ENCODE data around the gene GRM1. TPM values are rescaled to one million over a fixed set of nuclear protein-coding genes. Genes with fewer than 3 reads are reported as not detected.

GRM1 gene
- total and polyA plus RNA-seq, 2 experiments from 2014 or later, result 0.29 to 0.63 TPM

DNA sequence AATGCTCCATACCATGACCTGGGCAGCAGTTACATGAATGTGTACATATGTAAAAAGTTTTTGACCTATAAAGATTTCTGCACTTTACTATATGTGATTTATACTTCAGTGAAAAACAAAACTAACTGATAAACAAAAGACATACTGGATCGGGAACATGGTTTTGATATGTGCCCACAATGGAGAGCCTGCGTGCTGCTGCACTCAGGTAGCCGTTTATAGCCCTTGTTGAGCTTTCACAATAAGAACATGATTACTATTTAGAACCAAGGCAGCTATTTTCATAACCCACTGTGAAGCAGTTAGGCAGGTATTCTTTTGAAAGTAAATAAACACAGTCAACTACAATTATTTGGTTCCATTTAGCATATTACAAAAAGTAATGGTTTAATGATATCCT lies 318.8 kb downstream of the GRM1 start:
- TF ChIP-seq, protein P1, sequence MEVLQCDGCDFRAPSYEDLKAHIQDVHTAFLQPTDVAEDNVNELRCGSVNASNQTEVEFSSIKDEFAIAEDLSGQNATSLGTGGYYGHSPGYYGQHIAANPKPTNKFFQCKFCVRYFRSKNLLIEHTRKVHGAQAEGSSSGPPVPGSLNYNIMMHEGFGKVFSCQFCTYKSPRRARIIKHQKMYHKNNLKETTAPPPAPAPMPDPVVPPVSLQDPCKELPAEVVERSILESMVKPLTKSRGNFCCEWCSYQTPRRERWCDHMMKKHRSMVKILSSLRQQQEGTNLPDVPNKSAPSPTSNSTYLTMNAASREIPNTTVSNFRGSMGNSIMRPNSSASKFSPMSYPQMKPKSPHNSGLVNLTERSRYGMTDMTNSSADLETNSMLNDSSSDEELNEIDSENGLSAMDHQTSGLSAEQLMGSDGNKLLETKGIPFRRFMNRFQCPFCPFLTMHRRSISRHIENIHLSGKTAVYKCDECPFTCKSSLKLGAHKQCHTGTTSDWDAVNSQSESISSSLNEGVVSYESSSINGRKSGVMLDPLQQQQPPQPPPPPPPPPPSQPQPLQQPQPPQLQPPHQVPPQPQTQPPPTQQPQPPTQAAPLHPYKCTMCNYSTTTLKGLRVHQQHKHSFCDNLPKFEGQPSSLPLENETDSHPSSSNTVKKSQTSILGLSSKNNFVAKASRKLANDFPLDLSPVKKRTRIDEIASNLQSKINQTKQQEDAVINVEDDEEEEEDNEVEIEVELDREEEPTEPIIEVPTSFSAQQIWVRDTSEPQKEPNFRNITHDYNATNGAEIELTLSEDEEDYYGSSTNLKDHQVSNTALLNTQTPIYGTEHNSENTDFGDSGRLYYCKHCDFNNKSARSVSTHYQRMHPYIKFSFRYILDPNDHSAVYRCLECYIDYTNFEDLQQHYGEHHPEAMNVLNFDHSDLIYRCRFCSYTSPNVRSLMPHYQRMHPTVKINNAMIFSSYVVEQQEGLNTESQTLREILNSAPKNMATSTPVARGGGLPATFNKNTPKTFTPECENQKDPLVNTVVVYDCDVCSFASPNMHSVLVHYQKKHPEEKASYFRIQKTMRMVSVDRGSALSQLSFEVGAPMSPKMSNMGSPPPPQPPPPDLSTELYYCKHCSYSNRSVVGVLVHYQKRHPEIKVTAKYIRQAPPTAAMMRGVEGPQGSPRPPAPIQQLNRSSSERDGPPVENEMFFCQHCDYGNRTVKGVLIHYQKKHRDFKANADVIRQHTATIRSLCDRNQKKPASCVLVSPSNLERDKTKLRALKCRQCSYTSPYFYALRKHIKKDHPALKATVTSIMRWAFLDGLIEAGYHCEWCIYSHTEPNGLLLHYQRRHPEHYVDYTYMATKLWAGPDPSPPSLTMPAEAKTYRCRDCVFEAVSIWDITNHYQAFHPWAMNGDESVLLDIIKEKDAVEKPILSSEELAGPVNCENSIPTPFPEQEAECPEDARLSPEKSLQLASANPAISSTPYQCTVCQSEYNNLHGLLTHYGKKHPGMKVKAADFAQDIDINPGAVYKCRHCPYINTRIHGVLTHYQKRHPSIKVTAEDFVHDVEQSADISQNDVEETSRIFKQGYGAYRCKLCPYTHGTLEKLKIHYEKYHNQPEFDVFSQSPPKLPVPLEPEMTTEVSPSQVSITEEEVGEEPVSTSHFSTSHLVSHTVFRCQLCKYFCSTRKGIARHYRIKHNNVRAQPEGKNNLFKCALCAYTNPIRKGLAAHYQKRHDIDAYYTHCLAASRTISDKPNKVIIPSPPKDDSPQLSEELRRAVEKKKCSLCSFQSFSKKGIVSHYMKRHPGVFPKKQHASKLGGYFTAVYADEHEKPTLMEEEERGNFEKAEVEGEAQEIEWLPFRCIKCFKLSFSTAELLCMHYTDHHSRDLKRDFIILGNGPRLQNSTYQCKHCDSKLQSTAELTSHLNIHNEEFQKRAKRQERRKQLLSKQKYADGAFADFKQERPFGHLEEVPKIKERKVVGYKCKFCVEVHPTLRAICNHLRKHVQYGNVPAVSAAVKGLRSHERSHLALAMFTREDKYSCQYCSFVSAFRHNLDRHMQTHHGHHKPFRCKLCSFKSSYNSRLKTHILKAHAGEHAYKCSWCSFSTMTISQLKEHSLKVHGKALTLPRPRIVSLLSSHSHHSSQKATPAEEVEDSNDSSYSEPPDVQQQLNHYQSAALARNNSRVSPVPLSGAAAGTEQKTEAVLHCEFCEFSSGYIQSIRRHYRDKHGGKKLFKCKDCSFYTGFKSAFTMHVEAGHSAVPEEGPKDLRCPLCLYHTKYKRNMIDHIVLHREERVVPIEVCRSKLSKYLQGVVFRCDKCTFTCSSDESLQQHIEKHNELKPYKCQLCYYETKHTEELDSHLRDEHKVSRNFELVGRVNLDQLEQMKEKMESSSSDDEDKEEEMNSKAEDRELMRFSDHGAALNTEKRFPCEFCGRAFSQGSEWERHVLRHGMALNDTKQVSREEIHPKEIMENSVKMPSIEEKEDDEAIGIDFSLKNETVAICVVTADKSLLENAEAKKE (CRISPR knock-in tag; IDR thresholded peaks at IDR 0.05), result no peak
- TF ChIP-seq EZH2phosphoT487 (IDR thresholded peaks at IDR 0.05; ENCODE audit: unreplicated experiment) (no peak), ZNF331 (CRISPR knock-in tag; IDR thresholded peaks at IDR 0.05; ENCODE audit: low read depth) (no peak), STAT1 (IDR thresholded peaks at IDR 0.05; ENCODE audit: unreplicated experiment) (no peak), CREB1 (CRISPR knock-in tag; IDR thresholded peaks at IDR 0.05; ENCODE audit: low read depth) (no peak), NANOG (IDR thresholded peaks at IDR 0.05; ENCODE audit: borderline replicate concordance) (no peak), POLR2AphosphoS5 (IDR thresholded peaks at IDR 0.05; ENCODE audit: low read depth) (no peak), JUNB (IDR thresholded peaks at IDR 0.05; ENCODE audit: unreplicated experiment) (no peak)
- TF ChIP-seq, protein P2, sequence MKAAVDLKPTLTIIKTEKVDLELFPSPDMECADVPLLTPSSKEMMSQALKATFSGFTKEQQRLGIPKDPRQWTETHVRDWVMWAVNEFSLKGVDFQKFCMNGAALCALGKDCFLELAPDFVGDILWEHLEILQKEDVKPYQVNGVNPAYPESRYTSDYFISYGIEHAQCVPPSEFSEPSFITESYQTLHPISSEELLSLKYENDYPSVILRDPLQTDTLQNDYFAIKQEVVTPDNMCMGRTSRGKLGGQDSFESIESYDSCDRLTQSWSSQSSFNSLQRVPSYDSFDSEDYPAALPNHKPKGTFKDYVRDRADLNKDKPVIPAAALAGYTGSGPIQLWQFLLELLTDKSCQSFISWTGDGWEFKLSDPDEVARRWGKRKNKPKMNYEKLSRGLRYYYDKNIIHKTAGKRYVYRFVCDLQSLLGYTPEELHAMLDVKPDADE (IDR thresholded peaks at IDR 0.05), result no peak
- TF ChIP-seq, protein P3, sequence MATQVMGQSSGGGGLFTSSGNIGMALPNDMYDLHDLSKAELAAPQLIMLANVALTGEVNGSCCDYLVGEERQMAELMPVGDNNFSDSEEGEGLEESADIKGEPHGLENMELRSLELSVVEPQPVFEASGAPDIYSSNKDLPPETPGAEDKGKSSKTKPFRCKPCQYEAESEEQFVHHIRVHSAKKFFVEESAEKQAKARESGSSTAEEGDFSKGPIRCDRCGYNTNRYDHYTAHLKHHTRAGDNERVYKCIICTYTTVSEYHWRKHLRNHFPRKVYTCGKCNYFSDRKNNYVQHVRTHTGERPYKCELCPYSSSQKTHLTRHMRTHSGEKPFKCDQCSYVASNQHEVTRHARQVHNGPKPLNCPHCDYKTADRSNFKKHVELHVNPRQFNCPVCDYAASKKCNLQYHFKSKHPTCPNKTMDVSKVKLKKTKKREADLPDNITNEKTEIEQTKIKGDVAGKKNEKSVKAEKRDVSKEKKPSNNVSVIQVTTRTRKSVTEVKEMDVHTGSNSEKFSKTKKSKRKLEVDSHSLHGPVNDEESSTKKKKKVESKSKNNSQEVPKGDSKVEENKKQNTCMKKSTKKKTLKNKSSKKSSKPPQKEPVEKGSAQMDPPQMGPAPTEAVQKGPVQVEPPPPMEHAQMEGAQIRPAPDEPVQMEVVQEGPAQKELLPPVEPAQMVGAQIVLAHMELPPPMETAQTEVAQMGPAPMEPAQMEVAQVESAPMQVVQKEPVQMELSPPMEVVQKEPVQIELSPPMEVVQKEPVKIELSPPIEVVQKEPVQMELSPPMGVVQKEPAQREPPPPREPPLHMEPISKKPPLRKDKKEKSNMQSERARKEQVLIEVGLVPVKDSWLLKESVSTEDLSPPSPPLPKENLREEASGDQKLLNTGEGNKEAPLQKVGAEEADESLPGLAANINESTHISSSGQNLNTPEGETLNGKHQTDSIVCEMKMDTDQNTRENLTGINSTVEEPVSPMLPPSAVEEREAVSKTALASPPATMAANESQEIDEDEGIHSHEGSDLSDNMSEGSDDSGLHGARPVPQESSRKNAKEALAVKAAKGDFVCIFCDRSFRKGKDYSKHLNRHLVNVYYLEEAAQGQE (IDR thresholded peaks at IDR 0.05; ENCODE audit: unreplicated experiment), result no peak
- Histone ChIP-seq H2AFZ (no peak overlapping the region), H3K27me3 (ENCODE audit: insufficient read depth) (no peaks in the 10 kb centered on the region), H3K9me2 (ENCODE audit: insufficient read depth) (no peaks in the 10 kb centered on the region), H3K4me2 (no peak overlapping the region), H3K36me3 (ENCODE audit: insufficient read depth) (no peaks in the 10 kb centered on the region), H4K20me1 (replicated peaks; ENCODE audit: insufficient read depth) (no peaks in the 10 kb centered on the region), H3K27ac (ENCODE audit: low read depth) (no peak overlapping the region), H3K4me3 (no peak overlapping the region), H3F3A (replicated peaks; ENCODE audit: low read depth) (no peaks in the 10 kb centered on the region), H3K4me1 (ENCODE audit: insufficient read depth) (peaks cover 32% of the 10 kb centered on the region), H3K79me2 (replicated peaks; ENCODE audit: insufficient read depth) (no peaks in the 10 kb centered on the region)
- Mint-ChIP-seq H3K36me3 (ENCODE audit: low read depth) (no peaks in the 10 kb centered on the region), H3K27me3 (ENCODE audit: insufficient read depth, low read depth, poor library complexity) (no peaks in the 10 kb centered on the region), H3K27ac (no peak overlapping the region), H3K4me3 (no peak overlapping the region), H3K9me3 (no peaks in the 10 kb centered on the region), H3K4me1 (peaks cover 45% of the 10 kb centered on the region)
- ATAC-seq (no peak), DNase-seq (ENCODE audit: low spot score) (no peak)
